Head of caudate nucleus (tissue), 42 donors: ENCODE results near the gene RNF214.
A peak's percentile ranks its signal among the peaks of the same experiment; 100 is the strongest.
"Not testable (repeated sequence)": the region's sequence is repeated elsewhere in the genome, so short reads cannot be mapped to it uniquely, and the experiment has no call there.

ENCODE experiments used
- DNase-seq, 42 donors: peaks; one replicate each; pipeline versions ENCODE4 v3.0.0 to v3.0.0-alpha.2; 2020 to 2021; ENCODE audit warnings: mixed read lengths in 7 of 42
- intact Hi-C: fragments of 100-400 bp; cut with DNase I; formaldehyde crosslinking; loops from one replicate; pipeline ENCODE4 v1.15.0; 2022

RNF214 gene

GRCh38 chr11:117264624-117265323 lies 32.3 kb downstream of the RNF214 start:
- intact Hi-C loops, DNase-seq: not testable (repeated sequence)

DNA sequence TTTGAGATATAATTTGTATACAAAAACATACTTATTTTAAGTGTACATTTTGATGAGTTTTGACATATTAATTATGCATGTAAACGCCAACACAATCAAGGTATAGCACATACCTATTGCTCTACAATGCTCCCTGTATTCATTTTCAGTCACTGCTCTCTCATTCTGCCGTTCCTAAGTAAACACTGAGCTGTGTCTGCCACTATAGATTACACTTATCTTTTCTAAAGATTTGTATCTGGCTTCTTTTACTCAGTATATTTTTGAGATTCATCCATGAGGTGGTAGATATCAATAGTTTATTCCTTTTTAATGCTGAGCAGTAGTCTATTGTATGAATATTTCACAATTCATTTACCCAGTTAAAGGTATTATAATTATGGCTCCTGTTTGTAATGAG lies 33.3 kb downstream of the RNF214 start:
- DNase-seq = no peak
- intact Hi-C loops = no loop called here

GRCh38 chr11:117269856-117270255 lies 37.4 kb downstream of the RNF214 start:
- intact Hi-C loops = no loop called here
- no peak for DNase-seq

DNA sequence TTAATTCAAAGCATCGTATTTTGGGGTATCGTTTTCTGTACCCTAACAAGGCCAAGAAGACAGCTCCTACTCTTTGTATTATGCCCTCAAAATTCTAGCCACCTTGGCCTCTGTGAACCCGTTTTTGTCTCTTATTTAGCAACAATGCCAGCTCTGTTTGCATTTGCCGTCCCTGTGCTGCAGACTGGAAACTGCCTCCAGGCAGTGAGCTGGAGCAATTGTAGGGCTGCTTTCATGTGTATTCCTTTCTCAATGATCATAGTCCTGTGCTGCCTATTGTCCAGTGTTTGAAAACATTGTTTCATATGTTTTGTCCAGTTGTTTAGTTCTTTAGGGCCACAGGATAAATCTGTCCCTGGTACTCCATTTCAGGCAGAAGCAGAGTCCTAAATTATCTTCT lies 38.7 kb downstream of the RNF214 start:
- intact Hi-C loops = no loop called here
- no peak for DNase-seq

DNA sequence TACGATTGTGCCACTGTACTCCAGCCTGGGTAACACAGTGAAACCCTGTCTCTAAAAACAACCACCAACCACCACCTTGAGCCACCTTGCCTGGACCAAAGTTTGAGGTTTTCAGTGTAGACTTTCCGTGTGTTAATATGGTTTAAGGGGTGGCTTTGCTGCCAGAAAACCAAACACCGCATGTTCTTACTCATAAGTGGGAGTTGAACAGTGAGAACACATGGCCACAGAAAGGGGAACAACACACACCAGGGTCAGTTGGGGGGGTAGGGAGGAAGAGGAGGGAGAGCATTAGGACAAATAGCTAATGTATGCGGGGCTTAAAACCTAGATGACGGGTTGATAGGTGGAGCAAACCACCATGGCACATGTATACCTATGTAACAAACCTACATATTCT lies 39.7 kb downstream of the RNF214 start:
- intact Hi-C loops, DNase-seq: not testable (repeated sequence)

- no peak for DNase-seq
- intact Hi-C loops = no loop called here
Measured at GRCh38 chr11:117273550-117274289, 41.2 kb downstream of the RNF214 start.

GRCh38 chr11:117278347-117278746 lies 45.9 kb downstream of the RNF214 start:
- DNase-seq = no peak
- intact Hi-C loops = no loop called here

DNA sequence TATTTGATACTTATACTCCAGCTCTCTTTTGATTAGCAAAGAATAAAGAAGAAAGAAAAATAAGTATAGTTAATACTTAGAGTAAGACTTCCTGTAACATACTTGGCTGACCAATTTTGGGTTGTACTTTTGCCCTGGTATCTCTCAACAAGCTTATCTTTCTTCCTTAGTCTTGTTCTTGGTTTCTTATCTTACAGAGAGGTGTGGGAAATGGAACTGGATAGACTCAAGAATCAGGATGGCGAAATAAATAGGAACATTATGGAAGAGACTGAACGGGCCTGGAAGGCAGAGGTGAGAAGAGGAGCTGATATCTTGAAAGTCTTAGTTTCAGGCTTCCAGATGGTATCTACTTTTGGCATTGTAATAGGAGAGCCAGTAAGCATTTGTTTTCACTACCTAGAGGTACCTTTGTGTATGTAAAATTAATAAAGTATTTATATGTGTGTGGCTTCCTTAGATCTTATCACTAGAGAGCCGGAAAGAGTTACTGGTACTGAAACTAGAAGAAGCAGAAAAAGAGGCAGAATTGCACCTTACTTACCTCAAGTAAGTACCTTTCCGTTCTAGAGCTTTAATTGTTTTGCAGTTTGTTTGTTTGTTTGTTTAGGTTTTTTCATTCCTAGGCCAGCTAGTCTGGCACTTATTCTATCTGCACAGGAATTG lies 47.4 kb downstream of the RNF214 start:
- no peak for DNase-seq
- intact Hi-C loops = no loop called here

- intact Hi-C loops = no loop called here
- peak in 24 of 42 donors; percentile 13 to 79 (median 36) for DNase-seq
Measured at GRCh38 chr11:117281159-117281558, 48.7 kb downstream of the RNF214 start.

- intact Hi-C loops = no loop called here
- DNase-seq = no peak
Measured at GRCh38 chr11:117281869-117282268, 49.4 kb downstream of the RNF214 start.

- intact Hi-C loops = no loop called here
- DNase-seq = no peak
Measured at GRCh38 chr11:117282956-117283355, 50.5 kb downstream of the RNF214 start.

GRCh38 chr11:117284053-117284452 lies 51.6 kb downstream of the RNF214 start:
- intact Hi-C loops = no loop called here
- no peak for DNase-seq

- no peak for DNase-seq
- intact Hi-C loops = no loop called here
Measured at GRCh38 chr11:117286588-117286987, 54.1 kb downstream of the RNF214 start.

DNA sequence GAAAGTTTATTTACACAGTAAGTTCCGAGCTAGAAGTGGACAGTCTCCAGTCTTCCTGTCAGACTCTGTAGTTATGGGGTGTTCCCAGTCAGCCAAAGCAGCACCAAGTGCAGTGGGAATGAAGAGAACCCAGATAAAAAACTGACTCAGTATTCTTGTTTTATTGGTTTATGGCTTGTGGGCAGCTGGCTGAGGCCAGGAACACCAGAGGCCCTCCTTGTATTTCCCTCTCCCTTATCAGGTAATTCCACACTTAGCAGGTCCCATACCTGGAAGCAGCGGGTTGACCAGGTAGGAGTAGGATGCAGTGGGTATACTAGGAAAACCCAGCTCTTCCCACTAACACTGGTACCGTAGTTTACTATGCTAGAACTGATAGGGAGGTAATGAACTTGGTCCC lies 55.2 kb downstream of the RNF214 start:
- intact Hi-C loops = no loop called here
- peak in 1 of 42 donors; percentile 15 for DNase-seq

DNA sequence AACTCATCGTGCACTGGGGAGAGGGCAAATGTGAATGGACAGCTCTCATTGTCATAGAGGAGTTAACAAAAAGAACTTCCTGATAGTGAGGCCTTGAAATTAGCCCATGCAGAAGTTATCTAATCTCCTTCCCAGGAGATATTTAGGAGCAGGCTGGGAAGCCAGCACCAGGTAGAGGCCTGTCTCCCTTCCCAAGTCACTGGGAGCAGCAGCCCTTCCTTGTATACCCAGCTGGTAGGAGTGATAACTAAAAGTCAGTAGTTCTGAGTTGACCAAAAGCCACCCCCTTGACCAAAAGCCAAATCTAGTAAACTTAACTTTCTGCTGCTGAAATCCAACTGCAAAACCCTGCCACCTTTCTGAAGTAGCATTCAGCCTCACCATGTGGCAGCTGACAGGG lies 57.3 kb downstream of the RNF214 start:
- peak in 1 of 42 donors; percentile 4 for DNase-seq

DNA sequence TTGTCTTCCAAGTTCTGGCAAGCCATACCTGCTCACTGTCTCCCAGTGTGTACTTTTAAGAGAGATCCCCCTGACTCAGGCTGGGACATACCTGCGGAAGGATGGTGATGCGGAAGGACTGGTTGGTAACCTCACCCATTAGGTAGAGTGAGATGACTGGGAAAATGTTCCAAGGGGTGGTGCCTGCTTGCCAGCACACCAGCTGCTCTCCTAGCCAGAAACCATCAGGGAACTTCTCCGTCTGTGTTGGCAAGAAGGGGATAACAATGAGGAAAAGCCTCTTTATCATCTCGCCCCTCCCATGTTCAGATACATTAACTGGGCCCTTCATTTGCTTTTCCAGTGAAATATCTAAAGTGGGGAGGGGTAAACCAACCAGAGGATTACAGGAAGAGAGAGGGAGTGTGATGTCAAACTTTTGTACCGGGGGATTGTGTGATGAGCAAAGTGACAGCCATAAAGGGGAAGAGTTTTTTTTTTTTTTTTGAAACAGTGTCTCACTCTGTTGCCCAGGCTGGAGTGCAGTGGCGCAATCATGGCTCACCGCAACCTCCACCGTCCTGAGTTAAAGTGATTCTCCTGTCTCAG lies 58.4 kb downstream of the RNF214 start, which contains the start of gene BACE1-AS:
TSS of gene BACE1-AS (plus strand) at position 538 of the 588 bp plus-strand sequence.
- intact Hi-C loops = no loop called here
- DNase-seq = no peak

More for the DNA sequence above, 57.3 kb downstream of the RNF214 start:
- intact Hi-C loops = no loop called here

- no peak for DNase-seq
- intact Hi-C loops = no loop called here
Measured at GRCh38 chr11:117292616-117293015, 60.1 kb downstream of the RNF214 start.

DNA sequence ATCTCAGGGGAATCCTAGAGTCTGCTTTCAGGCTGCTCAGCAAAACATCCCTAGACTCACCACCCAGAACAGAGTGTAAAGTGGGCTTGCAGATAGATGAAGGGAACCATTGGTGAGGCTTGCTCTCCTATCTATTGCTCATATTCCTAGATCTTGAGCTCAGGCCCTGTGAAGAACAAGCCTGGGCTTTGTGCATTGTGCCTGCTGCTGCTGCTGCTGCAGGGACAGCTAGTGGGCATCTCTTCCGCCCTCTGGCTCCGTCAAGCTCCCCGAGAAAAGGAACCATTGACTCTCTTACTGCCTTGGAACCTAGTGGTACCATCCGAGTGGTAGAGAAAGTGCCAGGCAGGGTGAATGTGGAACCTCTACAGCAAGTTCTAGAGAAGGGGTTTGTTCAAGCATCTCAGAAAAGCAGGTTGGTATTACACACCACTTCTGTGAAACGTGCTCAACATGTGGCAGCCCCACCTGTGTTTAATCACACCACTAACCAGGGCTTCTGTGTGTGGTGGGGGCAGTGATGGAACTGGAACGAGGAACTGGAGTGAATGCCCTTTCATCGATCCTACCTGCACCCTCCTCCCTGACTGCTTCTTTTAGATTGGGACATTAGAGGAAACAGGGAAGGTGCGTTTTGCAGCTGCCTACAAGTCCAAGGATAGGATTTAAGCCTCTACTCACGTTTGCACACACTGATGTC lies 63.1 kb downstream of the RNF214 start:
- DNase-seq = peak; percentile 47 to 89 (median 80)

GRCh38 chr11:117296881-117297280 lies 64.4 kb downstream of the RNF214 start:
- DNase-seq = peak in 1 of 42 donors; percentile 29
- intact Hi-C loops = no loop called here

More for the DNA sequence above, 63.1 kb downstream of the RNF214 start:
- intact Hi-C loops = no loop called here
